GM18858 (cell line): ENCODE measurements around the gene PAF1.
"Not testable (repeated sequence)": the region's sequence is repeated elsewhere in the genome, so short reads cannot be mapped to it uniquely, and the experiment has no call there.

Experiments
- ATAC-seq: cut with Tn5 transposase; IDR thresholded peaks from one replicate; pipeline ENCODE4 v1.9.1; 2021; ENCODE audit not compliant: unreplicated experiment

Gene PAF1

DNA sequence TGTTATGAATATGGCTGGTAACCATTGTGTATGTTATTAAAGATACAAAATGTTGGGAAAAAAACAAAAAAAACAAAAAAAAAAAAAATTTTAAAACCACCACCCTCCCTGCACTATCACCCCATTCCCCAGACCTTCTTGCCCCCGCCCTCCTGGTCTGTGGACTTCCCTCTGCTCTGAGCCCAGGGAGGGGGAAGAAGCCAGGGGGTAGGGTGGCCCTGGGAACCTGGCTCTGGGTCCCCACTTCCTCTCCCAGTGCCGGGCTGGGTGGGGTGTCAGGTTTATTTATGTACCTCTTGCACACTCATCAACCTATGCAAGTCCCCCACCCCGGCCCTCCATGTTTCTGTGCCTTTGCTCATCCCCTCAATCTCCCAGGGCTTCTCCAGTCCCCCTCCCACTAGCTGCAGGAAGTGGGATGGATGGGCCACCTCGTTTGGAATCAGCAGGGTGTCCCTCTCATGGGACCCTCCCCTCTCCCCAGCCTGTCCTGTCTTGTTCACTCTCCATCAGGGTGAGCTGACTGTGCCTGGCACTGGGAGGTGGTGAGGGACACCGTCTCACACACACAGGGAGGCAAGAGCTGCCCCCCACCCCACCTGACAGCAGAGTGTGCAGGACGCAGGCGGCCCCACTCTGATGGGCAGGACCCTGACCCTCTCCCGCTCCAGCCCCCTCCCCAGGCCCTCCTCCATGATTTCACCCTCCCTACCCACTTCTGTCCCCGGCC is 5.9 kb downstream of the PAF1 start:
- ATAC-seq, result no peak

DNA sequence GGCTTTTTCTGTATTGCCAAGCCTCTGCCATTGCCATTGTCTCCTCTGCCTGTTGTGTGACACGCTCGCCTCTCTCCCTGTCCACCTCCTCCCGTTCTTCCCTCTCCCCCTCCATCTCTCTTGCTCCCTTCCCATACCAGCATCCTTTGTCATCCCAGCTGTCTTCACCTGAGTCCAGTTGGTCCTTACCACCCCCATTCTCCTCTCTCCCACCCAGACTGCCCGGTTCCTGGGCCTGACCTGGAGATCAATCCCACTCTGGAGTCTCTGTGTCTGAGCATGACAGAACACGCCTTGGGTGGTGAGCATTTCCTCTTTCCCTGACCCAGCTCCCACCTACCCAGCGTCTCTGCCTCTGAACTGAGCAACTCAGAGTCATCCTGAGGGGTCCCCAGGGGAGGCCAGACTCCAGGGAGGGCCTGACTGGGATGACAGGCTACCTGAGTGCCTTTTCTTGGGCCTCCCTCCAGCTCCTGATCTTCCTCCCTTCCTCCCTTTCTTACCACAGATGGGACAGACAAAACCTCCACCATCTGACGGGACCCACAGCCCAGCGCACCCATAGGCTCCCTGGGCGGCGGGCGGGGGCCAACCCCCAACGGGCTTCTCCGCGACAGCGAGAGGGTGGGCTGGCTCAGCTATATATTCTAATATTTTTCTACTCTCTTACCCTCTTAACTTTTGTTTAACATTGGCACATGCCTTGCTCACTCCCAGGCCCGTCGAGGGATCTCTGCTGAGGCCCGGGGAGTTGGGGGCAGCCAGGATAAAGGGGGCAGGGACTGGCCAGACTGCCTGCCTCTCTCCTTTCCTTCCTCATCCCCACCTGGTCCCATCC is 7.7 kb downstream of the PAF1 start:
- no peak for ATAC-seq

DNA sequence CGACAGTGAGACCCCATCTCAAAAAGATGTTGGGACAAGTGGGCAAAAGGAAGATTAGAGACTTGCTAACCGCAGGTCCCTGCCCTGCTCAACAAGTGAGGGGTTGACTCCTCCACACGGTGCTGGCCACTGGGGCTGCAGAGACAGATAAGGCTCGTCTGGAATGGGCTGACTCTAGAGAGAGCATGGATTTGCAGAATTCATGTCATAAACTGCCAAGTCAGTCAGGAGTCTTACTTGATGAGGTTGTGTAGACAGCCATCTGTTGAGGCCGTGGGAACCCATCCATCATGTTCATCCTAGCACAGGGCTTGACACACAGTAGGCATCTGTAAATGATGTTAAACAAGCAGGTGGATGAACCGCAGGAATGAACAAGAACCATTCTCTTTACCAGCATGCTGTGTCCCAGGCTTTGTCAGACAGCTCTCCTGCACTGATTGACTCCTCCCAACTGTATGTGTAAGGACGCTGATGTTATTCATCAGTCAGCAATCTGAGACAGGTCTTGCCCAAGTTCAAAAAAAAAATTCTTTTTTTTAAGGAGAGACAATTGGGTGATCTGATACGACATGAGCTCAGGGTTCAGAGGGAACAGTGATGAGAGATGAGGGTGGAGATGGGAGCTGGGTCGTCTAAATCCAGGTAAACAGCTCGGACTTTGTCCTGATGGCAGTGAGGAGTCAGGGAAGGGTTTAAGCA is 8.8 kb downstream of the PAF1 start:
- ATAC-seq, result no peak

- ATAC-seq, result no peak
These were observed 10.1 kb downstream of the PAF1 start for GRCh38 chr19:39380521-39381502.

DNA sequence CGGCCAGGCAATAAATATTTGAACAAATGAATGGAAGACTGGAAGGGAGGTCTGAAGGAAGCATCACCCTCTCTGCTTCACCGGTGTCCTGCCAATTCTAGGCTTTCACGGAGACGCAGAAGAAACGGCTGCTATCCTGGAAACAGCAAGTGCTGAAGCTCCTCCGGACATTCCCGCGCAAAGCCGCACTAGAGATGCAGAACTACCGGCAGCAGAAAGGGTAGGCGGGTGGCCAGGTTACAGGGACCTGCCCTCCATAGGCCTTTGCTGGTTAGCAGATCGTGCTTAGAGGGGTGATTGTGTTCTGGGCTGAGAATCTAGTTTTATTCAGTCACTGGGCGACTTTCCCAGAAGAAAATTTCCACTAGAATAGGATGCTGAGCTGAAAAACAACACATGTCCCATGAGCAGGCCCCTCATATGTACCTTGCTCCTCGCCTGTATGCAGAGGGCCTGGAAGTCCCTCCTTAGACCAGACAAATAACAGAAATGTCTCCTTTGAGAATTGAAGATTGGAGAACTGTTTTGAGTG is 11.0 kb downstream of the PAF1 start:
- ATAC-seq, result no peak

DNA sequence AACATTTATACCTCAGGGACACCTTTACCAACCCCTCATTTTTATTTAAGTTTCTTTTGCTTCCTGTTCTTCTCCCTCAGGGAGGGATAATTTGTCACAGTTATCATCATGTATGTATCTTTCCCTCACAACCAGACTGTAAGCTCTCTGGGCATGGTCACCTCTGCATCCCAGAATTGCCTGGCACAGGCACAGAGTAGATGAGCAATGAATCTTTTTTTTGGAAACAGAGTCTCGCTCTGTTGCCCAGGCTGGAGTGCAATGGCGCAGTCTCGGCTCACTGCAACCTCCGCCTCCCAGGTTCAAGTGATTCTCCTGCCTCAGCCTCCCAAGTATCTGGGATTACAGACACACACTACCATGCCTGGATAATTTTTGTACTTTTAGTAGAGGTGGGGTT is 11.5 kb downstream of the PAF1 start:
- not testable (repeated sequence) for ATAC-seq

DNA sequence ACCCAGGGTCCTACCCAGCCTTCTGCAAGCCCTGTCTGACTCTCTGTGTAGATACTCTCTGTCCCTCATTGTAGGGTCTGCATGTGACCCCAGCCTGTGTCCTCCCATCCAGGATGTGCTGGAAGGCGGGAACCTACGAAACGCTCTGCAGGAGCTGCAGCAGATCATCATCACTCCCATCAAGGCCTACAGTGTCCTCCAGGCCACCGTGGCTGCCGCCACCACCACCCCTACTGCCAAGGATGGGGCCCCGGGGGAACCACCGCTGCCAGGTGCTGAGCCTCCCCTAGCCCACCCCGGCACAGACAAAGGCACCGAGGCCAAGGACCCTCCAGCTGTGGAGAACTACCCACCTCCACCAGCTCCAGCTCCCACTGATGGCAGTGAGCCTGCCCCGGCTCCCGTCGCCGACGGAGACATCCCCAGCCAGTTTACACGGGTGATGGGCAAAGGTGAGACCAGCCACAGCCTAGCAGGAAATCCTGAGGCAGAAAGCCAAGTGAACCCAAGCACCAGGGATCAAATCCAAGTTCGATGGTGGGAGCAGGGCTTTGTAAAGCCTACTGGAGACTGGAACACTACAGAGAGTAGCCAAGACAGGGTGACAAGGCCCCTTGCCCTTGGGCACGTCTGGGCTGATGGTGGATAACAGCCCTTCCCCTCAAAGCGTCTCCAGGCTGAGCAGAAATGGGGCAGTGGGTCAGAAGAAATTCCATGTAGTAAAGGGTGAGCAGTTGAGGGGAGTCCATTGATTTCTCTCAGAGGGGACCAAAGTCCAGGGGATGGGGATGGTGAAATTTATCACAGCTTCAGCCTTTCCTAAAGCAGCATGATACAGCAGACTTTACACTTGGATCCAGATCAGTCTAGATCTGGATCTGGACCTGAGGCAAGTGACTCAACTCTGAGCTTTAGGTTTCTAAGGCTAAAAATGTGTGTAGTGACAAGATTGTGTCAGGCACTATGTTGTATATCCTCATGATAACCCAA is 13.2 kb downstream of the PAF1 start:
- ATAC-seq, result no peak

DNA sequence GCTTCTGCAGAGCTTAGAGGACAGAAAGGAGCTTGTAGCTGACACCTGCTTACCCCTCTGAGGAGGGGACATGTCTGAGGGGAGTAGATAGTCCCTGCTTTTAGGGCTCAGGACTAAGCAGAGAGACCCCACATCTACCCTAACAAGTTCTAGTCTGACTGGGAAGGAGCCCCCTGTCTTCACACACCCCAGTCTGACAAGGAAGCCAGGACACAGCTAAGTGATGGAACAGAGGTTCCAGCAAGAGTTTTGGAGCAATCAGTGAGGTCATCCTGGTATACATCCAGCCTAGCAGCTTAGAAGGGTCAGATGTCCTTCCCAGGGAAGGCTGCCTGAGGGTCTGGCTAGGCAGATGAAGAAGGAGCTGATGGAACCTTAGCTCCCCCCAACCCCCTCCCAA is 15.0 kb downstream of the PAF1 start:
- no peak for ATAC-seq

GRCh38 chr19:39372941-39373340 is 18.0 kb downstream of the PAF1 start:
- no peak for ATAC-seq

DNA sequence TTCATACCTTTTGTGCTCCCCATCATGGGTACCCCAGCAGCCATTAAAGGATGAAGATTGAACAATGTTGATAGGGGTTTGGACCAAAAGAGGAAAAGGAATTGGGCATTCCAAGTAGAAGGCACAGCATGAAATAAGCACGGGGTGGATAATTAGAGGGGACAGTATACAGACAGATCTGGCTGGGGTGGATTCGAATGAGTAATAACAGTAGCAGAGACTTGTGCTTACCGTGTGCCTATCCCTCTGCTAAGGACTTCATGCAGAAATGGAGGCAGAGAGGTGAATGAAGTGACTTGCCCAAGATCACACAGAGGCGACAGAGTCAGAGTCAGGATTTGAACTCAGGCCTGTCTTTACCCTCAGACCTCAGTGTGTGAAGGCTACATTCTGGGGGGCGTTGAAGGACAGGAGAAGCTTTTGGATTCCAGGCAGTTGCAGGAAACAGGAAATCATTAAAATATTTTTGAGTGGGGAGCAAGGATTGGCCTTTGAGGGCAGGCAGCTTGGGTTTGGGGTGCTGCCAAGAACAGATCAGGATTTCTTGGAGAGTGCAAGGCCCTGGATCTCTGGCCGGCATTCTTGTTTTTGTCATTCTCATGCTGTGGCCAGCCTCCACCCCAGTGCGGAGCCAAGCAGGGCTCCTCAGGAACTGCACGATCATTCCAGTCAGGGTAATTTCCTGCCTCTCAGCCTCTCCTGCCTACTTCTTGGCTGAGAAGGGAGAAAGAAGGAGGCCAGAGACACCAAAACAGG is 18.7 kb downstream of the PAF1 start:
- ATAC-seq, result no peak

- no peak for ATAC-seq
These were observed 20.2 kb downstream of the PAF1 start for GRCh38 chr19:39370735-39371134.

GRCh38 chr19:39369200-39369599 is 21.7 kb downstream of the PAF1 start:
- no peak for ATAC-seq

GRCh38 chr19:39365531-39365930 is 25.4 kb downstream of the PAF1 start:
- ATAC-seq, result no peak

DNA sequence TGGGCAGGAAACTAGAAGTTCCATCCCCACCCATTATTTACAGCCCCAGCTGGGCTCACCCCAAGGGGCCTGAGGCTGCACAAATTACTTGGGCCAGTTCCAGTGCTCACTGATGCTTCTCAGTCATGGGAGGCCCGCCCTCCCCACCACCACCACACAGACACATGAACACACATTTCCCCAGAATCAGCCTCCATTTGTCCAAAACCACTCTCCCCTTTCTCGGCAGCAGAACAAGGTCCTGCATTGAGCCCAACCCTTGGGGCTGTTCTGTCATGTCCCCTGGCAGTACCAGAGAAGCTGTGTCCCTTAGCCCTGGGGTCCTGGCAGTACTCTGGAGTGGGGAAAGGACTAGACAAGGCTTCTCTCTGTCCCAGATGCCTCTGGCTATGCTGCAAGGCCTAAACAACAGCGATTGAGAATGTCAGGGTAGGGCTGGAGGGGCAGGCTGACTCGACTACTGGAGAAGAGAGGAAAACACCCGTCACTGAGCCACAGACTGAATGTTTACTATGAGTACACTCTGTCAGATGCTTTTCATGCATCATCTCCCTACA is 26.9 kb downstream of the PAF1 start:
- no peak for ATAC-seq

DNA sequence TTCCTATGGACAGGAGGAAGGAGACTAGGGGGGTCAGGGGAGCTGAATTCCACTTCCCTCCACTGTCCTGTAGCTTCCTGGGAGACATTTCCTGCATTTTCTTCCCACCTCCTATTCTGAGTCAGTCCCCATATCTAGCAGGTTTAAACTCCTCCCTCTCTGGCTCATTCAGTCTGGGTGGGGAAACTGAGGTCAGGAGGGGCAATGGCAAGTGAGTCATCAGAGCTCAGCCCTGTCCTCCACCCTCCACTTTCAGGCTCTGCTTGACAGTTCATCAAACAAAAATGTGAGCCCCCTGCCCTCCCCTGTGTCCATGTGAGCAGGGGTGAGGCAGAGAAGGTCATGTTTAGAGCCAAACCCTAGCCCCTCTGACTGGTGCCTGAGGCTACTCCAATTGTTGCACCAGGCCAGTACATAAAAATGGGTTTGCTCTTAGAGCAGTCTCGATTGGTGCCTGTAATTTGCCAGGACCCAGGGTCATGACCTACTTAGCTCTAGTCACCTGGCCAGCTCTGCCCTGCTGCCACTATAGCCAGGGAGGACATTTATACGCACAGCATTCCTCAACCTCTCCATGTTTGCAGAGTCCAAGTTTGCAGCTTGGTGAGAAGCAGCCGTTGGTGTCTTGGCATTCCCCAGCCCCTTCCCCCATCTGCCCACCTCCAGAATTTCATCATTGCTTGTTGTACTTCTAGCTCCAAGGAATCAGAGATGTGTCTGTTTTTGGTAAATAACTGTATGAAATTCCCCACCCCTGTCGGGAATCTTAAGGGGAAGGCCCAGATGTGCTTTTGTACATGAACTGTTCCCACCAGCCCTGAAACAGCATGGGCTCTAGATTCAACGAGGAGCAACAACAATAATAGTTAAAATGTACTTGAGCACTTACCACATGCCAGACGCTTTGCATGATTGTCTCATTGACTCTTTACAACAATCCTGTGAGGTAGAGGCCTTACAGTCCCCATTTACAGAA is 27.9 kb downstream of the PAF1 start:
- no peak for ATAC-seq

- no peak for ATAC-seq
These were observed 30.3 kb downstream of the PAF1 start for GRCh38 chr19:39360599-39360998.

DNA sequence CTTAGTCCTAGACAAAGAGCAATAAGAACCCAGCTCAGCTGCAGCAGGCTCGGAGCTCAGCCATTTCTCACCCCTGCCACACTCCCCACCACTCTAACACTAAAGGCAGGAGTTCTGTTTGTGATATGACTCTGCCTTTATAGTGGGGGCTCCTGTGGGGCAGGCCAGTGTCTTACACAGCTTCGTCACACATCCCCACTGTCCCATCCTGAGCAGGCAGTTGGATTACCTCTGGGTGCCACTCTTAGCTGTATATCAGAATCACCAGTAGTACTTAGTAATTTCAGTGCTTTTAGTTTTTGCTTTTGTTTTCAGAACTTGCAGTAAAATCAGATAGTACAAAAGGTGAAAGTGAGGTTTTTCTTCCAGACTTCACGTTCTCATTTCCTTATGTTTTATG is 31.9 kb downstream of the PAF1 start:
- ATAC-seq, result no peak
